ENCODE measurements around the gene FNIP1. TPM values are rescaled to one million over a fixed set of nuclear protein-coding genes. Genes with fewer than 3 reads are reported as not detected.
A peak's percentile ranks its signal among the peaks of the same experiment; 100 is the strongest.

Gene FNIP1
- total RNA-seq, 4 donors from 2014 or later, result 40.7 to 75.0 (median 62.8) TPM

DNA sequence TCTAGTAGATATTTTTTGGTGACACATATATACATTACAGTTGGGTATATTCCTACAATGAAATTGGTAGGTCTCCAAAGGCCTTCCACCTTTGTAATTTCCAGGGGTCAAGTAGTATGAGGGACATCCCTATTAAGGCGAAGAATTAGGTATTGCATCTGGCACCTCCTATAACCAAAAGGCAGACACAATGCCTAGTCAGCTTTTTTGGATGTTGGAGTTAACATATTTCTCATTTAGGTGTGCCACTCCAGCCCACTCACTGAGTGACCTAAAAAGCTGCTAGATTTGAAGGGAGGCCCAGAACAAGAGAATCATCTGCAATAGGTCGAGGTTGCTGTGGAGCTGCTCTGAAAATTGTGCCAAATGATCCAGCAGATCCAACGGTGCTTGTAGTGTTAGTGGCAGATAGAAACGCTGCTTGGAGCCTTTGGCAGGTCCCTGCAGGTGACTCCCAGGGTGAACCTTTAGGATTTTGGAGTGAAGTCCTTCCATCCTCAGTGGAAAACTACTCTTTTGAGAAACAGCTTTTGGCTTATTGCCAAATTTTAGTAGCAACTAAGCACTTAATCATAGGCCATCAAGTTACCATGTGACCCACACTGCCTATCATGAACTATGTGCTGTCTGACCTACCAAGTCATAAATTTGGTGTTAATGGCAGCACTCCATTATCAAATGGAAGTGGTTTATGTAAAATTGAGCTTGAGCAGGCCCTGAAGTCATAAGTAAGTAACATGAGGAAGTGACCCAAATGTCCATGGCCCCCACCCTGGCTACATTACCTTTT lies 15.7 kb upstream of the FNIP1 start:
- Histone ChIP-seq H3K27ac (no peak overlapping the region), H3K36me3 (no peaks in the 10 kb centered on the region), H3K9me3 (no peaks in the 10 kb centered on the region), H3K27me3 (no peaks in the 10 kb centered on the region), H3K4me3 (no peak overlapping the region), H3K4me1 (peaks cover 0 to 24% (median 0%) of the 10 kb centered on the region in 3 donors)
- ATAC-seq, result no peak
- 89 to 100% methylated on average over 1 to 4 of the region's 4 CpGs for WGBS, 2 donors (ENCODE audit: low coverage in 1 of 2)
- TF ChIP-seq POLR2AphosphoS5 (IDR thresholded peaks at IDR 0.05), result no peak
- no peak for TF ChIP-seq EP300 (IDR thresholded peaks at IDR 0.05)
- no peak for TF ChIP-seq POLR2A (IDR thresholded peaks at IDR 0.05)
- no peak for TF ChIP-seq CTCF (IDR thresholded peaks at IDR 0.05)

GRCh38 chr5:131810510-131811249 lies 13.9 kb upstream of the FNIP1 start:
- Histone ChIP-seq H3K27me3 (no peaks in the 10 kb centered on the region), H3K36me3 (no peaks in the 10 kb centered on the region), H3K9me3 (no peaks in the 10 kb centered on the region), H3K4me3 (no peak overlapping the region), H3K4me1 (peaks cover 0 to 24% (median 0%) of the 10 kb centered on the region in 3 donors), H3K27ac (peak overlapping the region; percentile 9 to 55 (median 38))
- ATAC-seq, result no peak
- 0 to 2% methylated on average over 3 of the region's 3 CpGs for WGBS, 2 donors (ENCODE audit: low coverage in 1 of 2)
- no peak for TF ChIP-seq EP300 (IDR thresholded peaks at IDR 0.05)
- peak in 2 of 4 experiments; percentile 19 to 45 for TF ChIP-seq CTCF (IDR thresholded peaks at IDR 0.05)
- peak; percentile 30 for TF ChIP-seq POLR2AphosphoS5 (IDR thresholded peaks at IDR 0.05)

DNA sequence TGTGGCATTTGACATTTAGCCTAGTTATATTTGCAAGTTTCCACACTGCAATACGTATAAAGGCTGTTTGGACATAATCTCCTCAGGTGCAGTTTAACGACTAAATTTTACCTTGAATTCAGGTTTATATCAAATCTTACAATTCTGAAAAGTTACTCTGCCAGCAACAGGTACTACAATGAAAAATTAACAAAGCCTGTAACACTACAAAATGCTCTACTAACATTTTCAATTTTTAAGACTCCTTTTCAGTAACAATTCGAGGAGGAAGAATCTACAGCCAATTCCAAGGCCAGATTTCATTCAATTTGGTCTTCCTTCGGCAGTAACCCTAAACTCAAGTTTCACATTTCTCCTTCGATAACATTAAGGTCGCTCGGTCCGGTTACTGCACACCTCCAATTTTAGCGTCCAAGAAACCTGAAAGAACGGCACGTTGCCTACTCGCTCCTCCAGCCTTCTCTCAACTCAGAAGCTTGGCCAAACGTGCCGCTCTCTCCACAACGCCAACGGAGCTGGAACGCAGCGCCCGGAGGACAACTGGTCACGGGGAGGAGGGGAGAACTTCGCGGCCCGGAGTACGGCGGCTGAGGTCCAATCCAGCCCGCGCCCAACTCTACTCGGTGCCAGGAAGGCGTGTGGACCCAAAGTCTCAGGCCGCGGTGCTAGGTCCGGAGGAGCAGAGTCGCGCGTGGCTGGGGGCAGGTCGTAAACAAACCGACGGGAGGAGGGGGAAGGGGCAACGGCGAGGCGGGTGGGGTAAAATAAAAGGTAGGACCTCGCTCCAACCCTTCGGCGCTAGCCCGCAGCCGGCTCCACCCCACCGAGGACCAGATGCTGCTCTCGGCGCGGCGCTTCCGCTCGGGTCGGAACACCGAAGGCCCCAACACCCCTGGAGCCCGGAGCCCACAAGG lies 681 bp downstream of the FNIP1 start:
- H3K4me1 ChIP-seq, result peaks cover 0 to 58% (median 11%) of the 10 kb centered on the region in 3 donors
- no peaks in the 10 kb centered on the region for H3K36me3 ChIP-seq
- H3K4me3 ChIP-seq, result peak overlapping the region; percentile 80 to 100
- ATAC-seq, result peak; percentile 80
- peak overlapping the region; percentile 93 to 100 (median 98) for H3K27ac ChIP-seq
- H3K27me3 ChIP-seq, result no peaks in the 10 kb centered on the region
- no peaks in the 10 kb centered on the region for H3K9me3 ChIP-seq
- 1 to 2% methylated on average over 15 to 19 of the region's 56 CpGs for WGBS, 2 donors (ENCODE audit: low coverage in 1 of 2)
- TF ChIP-seq POLR2A (IDR thresholded peaks at IDR 0.05), result no peak
- TF ChIP-seq POLR2AphosphoS5 (IDR thresholded peaks at IDR 0.05), result peak; percentile 75
- no peak for TF ChIP-seq EP300 (IDR thresholded peaks at IDR 0.05)
- no peak for TF ChIP-seq CTCF (IDR thresholded peaks at IDR 0.05)

GRCh38 chr5:131795228-131795627 lies 1.6 kb downstream of the FNIP1 start:
- Histone ChIP-seq H3K4me1 (peaks cover 0 to 67% (median 11%) of the 10 kb centered on the region in 3 donors), H3K27me3 (no peaks in the 10 kb centered on the region), H3K4me3 (peak overlapping the region; percentile 80 to 100), H3K36me3 (no peaks in the 10 kb centered on the region), H3K27ac (peak overlapping the region in 3 of 4 donors; percentile 93 to 100 (median 96)), H3K9me3 (no peaks in the 10 kb centered on the region)
- WGBS, 2 donors (ENCODE audit: low coverage in 1 of 2), result 34 to 47% methylated on average over 6 of the region's 6 CpGs
- ATAC-seq, result no peak
- TF ChIP-seq CTCF (IDR thresholded peaks at IDR 0.05), result no peak
- TF ChIP-seq EP300 (IDR thresholded peaks at IDR 0.05), result no peak
- no peak for TF ChIP-seq POLR2A (IDR thresholded peaks at IDR 0.05)
- TF ChIP-seq POLR2AphosphoS5 (IDR thresholded peaks at IDR 0.05), result no peak
